SHP77 (cell line): Measurements from ENCODE around the gene MGAT2.
"Not testable (repeated sequence)": the region's sequence is repeated elsewhere in the genome, so short reads cannot be mapped to it uniquely, and the experiment has no call there.

ENCODE experiments used
- DNase-seq, 2 experiments: peaks; one replicate each; lab custom pipeline; 2025; lab: John Stamatoyannopoulos, UW

MGAT2 gene

GRCh38 chr14:49620182-49621113 is at the start of gene MGAT2, which contains the start of gene RPL36AL:
MGAT2 (plus strand) TSS chr14:49620799; CDS start chr14:49621269, 470 bp downstream.
RPL36AL (minus strand) TSS chr14:49620626; CDS start chr14:49619104, 1,522 bp downstream.
- peak; percentile 99 to 100 for DNase-seq

GRCh38 chr14:49574038-49574437 is 46.6 kb upstream of the MGAT2 start:
- DNase-seq, result no peak

- DNase-seq, result no peak
These were observed 42.5 kb upstream of the MGAT2 start for GRCh38 chr14:49578141-49578540.

GRCh38 chr14:49579841-49580240 is 40.8 kb upstream of the MGAT2 start:
- DNase-seq, result no peak

- no peak for DNase-seq
These were observed 39.1 kb upstream of the MGAT2 start for GRCh38 chr14:49581209-49582112.

GRCh38 chr14:49582113-49582977 is 38.3 kb upstream of the MGAT2 start:
- DNase-seq, result no peak

- no peak for DNase-seq
These were observed 37.0 kb upstream of the MGAT2 start for GRCh38 chr14:49583629-49584028.

GRCh38 chr14:49584058-49584457 is 36.5 kb upstream of the MGAT2 start:
- DNase-seq, result no peak

- DNase-seq, result not testable (repeated sequence)
These were observed 35.5 kb upstream of the MGAT2 start for GRCh38 chr14:49584981-49585640.

- peak; percentile 97 to 99 for DNase-seq
These were observed 34.6 kb upstream of the MGAT2 start, which contains the start of gene RPS29 for GRCh38 chr14:49585803-49586672. RPS29 (minus strand) TSS chr14:49586380; CDS start chr14:49586346, 34 bp downstream.

- DNase-seq, result peak; percentile 13 to 49
These were observed 33.7 kb upstream of the MGAT2 start for GRCh38 chr14:49586673-49587460.

- no peak for DNase-seq
These were observed 31.2 kb upstream of the MGAT2 start for GRCh38 chr14:49589387-49589786.

- DNase-seq, result no peak
These were observed 27.6 kb upstream of the MGAT2 start for GRCh38 chr14:49593016-49593415.

- no peak for DNase-seq
These were observed 26.1 kb upstream of the MGAT2 start for GRCh38 chr14:49594347-49595091.

GRCh38 chr14:49598189-49598484 is 22.5 kb upstream of the MGAT2 start:
- no peak for DNase-seq

GRCh38 chr14:49598485-49599300 is 21.9 kb upstream of the MGAT2 start, which contains the start of gene LRR1:
LRR1 (plus strand) TSS chr14:49598940; CDS start chr14:49599021, 81 bp downstream.
- peak; percentile 84 to 86 for DNase-seq

GRCh38 chr14:49607583-49607982 is 13.0 kb upstream of the MGAT2 start:
- no peak for DNase-seq
